ENCODE measurements around the gene HMCN1.

Gene HMCN1

DNA sequence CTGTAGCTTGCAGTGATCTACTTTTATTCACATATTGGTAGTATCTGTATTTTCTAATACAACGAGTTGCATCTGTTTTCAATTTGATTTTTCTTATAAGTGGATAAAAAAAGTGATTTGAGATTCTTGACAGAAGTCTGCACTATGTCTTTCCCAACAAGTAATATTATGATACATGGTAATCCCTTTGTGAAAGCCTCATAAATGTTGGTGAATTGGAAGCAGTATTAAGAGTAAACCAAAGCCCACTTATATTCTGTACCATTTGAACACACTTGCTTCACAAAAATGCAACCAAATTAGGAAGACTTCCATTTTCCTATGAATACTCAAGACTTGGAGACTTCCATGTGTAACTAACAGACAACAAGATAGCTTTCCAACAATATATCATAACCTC lies 172.0 kb downstream of the HMCN1 start:
- TF ChIP-seq POLR2A (IDR thresholded peaks at IDR 0.05; ENCODE audit: low read length): no peak
- no peak for TF ChIP-seq GATA1 (IDR thresholded peaks at IDR 0.05; ENCODE audit: low read depth, low read length)
- no peak for DNase-seq

DNA sequence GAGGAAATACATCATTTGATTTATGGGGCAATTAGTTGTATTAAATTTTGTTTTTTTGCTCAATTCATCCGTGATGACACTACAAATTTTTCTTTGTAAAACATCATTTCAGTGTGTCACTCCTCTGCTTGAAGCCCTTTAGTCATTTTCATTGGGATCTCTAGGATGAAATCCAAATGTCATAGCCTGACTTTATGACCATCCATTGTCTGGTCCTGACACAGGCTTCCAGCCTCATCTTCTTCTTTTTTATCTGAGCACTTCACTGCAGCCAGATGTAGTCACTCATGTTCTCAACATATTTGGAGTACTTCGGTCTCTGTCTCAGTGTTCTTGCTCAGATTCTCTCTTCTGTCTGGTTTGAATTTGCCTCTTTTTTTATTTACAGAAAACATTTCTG lies 173.1 kb downstream of the HMCN1 start:
- no peak for TF ChIP-seq POLR2A (IDR thresholded peaks at IDR 0.05; ENCODE audit: low read length)
- no peak for TF ChIP-seq GATA1 (IDR thresholded peaks at IDR 0.05; ENCODE audit: low read depth, low read length)
- no peak for DNase-seq

DNA sequence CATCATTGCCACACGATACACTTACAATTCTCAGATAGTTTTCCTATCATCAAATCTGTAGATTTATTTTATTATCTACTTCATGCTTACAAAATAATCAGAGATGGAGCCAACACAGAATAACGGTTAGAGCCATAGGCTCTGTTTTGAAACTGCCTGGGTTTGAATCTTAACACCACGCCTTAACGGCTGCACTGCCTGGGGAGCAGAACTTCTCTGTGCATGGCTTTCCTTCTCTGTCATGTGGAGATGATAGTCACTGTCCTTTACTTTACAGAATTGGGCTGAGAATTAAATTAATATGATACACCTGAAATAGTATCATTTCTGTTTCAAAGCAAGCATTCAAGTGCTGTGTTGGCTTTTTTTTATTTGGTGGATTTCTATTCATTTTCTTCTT lies 177.8 kb downstream of the HMCN1 start:
- DNase-seq: no peak
- no peak for TF ChIP-seq GATA1 (IDR thresholded peaks at IDR 0.05; ENCODE audit: low read depth, low read length)

DNA sequence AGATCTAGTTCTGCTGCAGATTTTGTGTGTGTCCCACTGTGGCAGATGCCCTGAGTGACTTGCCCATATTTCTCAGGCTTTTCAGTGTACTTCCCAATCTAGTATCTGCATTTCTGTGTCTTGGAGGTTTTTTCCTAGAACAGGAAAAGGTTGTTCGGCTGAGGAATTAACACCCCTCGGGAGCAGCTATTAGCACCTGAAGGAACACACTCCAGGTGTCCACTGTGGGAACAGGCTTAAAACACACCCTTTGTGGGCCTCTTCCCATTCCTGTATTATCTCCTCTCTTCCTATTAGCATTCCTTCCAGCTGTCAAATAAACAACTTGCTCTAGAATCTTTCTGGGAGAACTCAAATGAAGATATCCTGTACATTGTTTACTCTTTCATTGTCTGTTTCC lies 178.3 kb downstream of the HMCN1 start:
- no peak for DNase-seq
- TF ChIP-seq POLR2A (IDR thresholded peaks at IDR 0.05; ENCODE audit: low read length) (no peak), GATA1 (IDR thresholded peaks at IDR 0.05; ENCODE audit: low read depth, low read length) (no peak)

DNA sequence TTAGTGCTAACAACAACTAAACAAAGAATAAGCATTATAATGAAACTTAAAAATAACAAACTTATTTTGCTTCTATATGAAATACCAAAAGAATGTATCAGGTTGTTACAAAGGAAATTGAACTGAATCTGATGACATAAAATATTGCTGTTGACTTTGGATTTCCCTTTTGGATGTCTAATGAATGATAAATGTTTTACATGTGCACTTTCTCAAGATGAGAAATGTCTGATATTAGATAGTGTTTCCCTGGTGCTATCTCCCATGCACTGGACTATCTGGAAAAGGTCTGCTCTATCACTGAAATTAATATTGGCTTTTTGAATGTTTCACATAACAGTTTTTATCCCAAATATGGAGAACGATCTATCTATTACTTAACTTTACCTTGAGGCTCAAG lies 179.9 kb downstream of the HMCN1 start:
- TF ChIP-seq GATA1 (IDR thresholded peaks at IDR 0.05; ENCODE audit: low read depth, low read length) (no peak), POLR2A (IDR thresholded peaks at IDR 0.05; ENCODE audit: low read length) (no peak)
- no peak for DNase-seq

DNA sequence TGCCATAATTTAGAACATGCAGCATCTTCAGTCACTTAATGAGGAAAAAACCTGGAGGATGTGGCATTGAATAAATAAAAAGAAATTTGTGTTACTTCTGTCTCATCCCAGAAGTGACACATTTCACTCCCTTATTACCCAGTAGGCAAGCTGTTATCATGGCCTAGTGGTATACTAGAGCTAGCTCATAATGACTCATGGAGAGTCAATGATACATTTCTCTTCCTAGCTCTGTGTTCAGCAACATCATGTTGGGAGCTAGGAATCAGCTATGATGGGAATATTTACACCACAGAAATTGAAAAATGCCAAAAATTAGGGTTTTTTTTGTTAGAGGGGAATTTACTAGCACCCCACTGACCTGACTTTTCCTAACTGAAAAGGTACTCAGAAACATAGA lies 182.7 kb downstream of the HMCN1 start:
- no peak for DNase-seq

DNA sequence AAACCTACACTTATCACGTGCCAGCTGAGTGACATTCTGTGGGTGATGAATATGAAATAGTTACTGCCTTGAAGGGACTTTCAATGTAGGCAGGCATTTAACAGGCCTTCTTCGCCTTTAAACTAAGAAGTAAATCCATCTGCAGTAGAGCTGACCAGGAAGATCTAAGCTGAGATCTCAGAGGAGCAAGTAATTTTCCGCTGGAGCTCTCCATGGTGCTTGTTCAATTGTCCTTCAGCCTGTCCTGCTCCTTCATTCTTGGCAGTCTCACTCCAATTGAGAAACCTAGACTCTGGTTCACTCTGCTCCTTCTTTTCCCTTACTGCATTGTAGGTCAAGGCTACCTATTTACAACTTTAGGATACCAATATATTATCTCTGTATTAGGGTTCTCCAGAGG lies 183.5 kb downstream of the HMCN1 start:
- DNase-seq: peak in 1 of 2 experiments; percentile 2
- TF ChIP-seq GATA1 (IDR thresholded peaks at IDR 0.05; ENCODE audit: low read depth, low read length): no peak
- no peak for TF ChIP-seq POLR2A (IDR thresholded peaks at IDR 0.05; ENCODE audit: low read length)

More for the DNA sequence above, 182.7 kb downstream of the HMCN1 start:
- TF ChIP-seq GATA1 (IDR thresholded peaks at IDR 0.05; ENCODE audit: low read depth, low read length) (no peak), POLR2A (IDR thresholded peaks at IDR 0.05; ENCODE audit: low read length) (no peak)

DNA sequence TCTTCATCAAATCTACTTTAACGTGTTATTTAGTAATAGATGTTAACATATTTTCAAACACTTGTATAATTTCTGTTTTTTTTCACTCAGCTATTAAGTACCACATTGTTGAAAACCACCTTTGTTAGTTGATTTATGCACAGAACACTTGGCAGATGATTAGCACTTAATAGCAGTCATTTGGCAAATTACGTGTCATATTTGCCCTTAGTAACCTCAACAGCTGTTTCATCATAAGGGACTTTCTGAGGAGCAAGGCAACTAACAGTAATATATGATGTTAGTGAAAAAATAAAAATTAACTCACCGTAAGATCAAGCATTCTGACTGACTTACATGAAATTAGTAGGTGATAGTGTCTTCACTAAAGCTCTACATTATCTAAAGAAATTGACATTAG lies 186.4 kb downstream of the HMCN1 start:
- DNase-seq: no peak
- TF ChIP-seq GATA1 (IDR thresholded peaks at IDR 0.05; ENCODE audit: low read depth, low read length) (no peak), POLR2A (IDR thresholded peaks at IDR 0.05; ENCODE audit: low read length) (no peak)

DNA sequence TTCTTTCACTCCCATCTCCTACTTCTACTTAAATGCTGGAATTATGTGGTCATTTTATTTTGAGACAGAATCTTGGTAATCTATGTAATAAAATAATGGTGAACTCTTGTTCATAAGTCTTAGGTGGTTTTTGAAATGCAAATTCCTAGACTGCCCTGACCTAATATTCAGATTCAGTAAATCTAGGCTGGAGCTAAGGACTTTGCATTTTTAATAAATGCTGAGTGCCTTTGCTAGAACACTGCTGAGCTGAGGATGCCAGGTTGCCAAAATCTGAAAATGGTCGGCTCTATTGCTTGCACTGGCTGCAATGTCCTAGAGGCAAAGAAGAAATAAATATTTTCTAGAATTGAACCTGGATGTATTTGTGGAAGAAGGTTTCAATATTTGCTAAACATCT lies 187.4 kb downstream of the HMCN1 start:
- DNase-seq: no peak
- TF ChIP-seq GATA1 (IDR thresholded peaks at IDR 0.05; ENCODE audit: low read depth, low read length) (no peak), POLR2A (IDR thresholded peaks at IDR 0.05; ENCODE audit: low read length) (no peak)

DNA sequence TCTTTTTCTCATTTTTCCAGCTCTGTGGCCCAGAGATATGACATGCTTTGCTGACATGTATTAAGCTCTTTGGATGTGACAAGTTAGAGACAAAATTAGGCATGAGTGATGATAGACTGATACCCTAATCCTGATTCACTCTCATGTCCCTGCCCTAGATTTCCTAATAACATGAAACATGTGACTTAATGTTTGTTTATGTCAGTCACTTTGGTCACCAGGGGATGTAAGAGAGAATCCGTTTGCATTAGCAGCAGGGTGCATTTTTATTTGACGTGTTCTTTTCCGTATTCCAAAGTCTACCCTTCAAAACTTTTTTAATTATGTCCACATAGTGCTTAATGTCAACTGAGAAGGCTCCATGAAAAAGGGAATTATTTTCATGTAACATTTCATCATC lies 192.4 kb downstream of the HMCN1 start:
- peak in 1 of 2 experiments; percentile 21 for DNase-seq
- TF ChIP-seq POLR2A (IDR thresholded peaks at IDR 0.05; ENCODE audit: low read length) (no peak), GATA1 (IDR thresholded peaks at IDR 0.05; ENCODE audit: low read depth, low read length) (no peak)

DNA sequence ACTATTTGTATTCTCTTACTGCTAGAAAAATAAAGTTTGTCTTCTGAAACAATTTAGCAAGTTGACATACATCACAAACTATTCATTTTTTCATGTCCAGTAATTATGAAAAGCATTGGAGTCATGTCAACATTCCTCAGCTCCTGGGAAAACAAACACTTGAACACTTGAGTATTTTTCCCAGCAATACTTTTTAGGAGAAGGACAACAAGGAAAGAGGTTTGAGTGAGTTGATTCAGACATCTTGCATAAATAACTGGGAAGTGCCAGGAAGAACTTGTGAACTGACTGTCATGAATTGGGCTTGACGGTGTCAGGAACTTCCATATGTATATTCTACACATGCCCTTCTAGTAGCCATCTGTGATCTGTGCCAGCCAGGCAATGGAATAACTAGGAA lies 195.6 kb downstream of the HMCN1 start:
- TF ChIP-seq POLR2A (IDR thresholded peaks at IDR 0.05; ENCODE audit: low read length) (no peak), GATA1 (IDR thresholded peaks at IDR 0.05; ENCODE audit: low read depth, low read length) (no peak)
- DNase-seq: no peak

DNA sequence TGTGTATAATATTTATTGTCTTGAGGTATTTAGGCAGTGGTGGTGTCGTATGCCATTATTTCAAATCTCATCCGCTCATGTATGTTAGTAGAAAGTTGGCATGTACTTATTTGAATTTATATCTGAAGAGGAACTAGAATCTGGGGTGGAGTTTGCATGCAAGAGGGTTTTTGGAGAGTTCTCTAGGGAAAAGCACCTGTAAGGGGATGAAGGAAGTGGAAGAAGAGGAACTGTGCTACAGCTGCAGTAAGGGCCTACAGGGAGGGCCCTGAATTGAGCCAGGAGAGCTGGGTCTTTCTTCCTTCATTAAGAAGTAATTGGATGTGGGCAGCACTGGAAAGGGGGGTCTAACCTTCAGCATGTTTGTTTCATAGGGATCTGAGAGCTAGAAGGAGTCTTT lies 197.2 kb downstream of the HMCN1 start:
- TF ChIP-seq GATA1 (IDR thresholded peaks at IDR 0.05; ENCODE audit: low read depth, low read length): no peak
- no peak for TF ChIP-seq POLR2A (IDR thresholded peaks at IDR 0.05; ENCODE audit: low read length)
- DNase-seq: no peak

DNA sequence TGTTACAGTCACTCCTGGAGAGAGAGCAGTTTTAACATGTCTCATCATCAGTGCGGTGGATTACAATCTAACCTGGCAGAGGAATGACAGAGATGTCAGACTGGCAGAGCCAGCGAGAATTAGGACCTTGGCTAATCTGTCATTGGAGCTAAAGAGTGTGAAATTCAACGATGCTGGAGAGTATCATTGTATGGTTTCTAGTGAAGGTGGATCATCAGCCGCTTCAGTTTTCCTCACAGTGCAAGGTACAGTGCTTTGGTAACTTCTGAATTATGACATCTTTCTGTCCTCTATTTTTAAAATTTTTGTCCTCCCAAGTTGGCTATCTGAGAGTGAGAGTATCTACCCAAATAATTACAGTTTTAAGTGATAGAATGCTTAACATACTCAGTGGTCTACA lies 199.4 kb downstream of the HMCN1 start:
- DNase-seq: no peak
- no peak for TF ChIP-seq POLR2A (IDR thresholded peaks at IDR 0.05; ENCODE audit: low read length)
- no peak for TF ChIP-seq GATA1 (IDR thresholded peaks at IDR 0.05; ENCODE audit: low read depth, low read length)

DNA sequence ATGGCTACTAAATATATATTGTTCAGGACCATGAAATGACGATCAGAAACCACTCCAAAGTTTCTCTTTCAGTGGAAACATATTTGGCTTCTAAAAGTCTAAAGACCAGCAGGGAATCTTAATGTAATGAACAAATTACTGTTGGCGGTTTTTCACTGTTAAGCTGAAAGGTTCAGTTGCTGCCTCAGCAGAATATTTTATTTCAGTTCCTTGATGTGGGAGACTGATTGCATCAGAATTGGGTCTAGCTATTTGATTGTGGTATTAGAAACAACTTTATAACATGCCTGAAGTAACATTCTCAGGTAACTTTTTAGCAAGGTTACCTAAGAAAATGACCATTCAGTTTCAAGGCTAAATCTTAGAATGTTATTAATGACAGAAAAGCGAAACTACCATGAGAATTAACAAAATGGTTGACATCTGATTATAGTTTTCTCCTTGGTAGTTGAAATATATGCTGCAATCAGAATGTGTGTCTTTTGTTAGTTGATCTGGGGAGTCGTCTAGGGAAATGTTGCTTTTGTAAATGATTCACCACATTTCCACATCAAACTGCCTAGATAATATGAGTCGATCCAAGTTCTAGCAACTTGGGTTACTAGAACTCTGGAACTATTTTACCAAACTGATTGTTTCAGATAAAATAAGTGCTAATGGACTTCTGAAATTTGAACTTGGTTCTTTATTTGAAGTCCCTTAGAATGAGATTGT lies 200.4 kb downstream of the HMCN1 start:
- TF ChIP-seq GATA1 (IDR thresholded peaks at IDR 0.05; ENCODE audit: low read depth, low read length) (no peak), POLR2A (IDR thresholded peaks at IDR 0.05; ENCODE audit: low read length) (no peak)

DNA sequence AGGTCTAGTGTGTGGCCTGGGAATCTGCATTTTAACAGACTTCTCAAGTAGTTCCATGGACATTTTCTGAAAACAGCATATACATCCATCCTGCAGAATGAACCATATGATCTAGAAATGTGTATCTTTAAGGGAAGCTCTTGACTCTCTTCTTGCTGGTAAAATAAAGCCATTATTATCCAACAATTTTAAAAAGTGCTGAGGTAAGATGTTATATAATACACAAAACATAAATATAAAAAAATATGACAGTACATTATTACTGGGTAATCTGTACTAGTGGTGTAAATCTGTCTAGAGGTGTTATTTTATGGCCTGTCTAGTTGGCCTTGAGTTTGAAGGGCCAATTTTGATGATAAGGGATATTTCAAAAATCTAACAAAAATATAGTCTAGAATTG lies 201.2 kb downstream of the HMCN1 start:
- no peak for TF ChIP-seq POLR2A (IDR thresholded peaks at IDR 0.05; ENCODE audit: low read length)
- no peak for TF ChIP-seq GATA1 (IDR thresholded peaks at IDR 0.05; ENCODE audit: low read depth, low read length)
- DNase-seq: no peak

More for the DNA sequence above, 200.4 kb downstream of the HMCN1 start:
- DNase-seq: no peak

DNA sequence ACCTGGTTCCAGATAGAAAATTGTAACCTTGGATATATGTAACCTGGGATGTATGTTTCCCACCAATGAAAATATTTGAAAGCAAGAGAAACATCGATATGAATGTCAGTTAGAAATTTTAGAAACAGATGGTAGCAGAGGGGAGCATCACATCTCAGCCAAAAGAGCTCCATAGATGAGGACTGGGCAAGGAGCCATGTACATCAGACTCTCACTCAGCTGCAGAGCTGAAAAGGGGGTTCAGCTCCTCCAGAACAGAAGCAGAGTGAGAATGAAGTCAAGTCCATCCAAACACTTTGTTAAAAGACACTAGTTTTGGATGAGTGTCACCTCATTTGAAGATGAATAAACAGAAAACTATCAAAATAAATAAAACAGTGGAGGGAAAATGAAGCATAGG lies 202.4 kb downstream of the HMCN1 start:
- TF ChIP-seq POLR2A (IDR thresholded peaks at IDR 0.05; ENCODE audit: low read length) (no peak), GATA1 (IDR thresholded peaks at IDR 0.05; ENCODE audit: low read depth, low read length) (no peak)
- DNase-seq: no peak
